Activated CD4-positive, alpha-beta T cell treated with anti-CD3 and anti-CD28 coated beads, Interleukin-2, Interleukin-6, amounts not matched to agents 100 ng/mL and 50 ng/mL, durations not matched to agents 16 hours and 8 hours (primary cell): ENCODE data around the gene ABCC5.
"Not testable (repeated sequence)": the region's sequence is repeated elsewhere in the genome, so short reads cannot be mapped to it uniquely, and the experiment has no call there.

Experiments used
- DNase-seq: peaks from one replicate; pipeline ENCODE4 v3.0.0-alpha.2; 2020

ABCC5 gene

GRCh38 chr3:184015381-184016019 is 2.2 kb downstream of the ABCC5 start:
- DNase-seq, result no peak

DNA sequence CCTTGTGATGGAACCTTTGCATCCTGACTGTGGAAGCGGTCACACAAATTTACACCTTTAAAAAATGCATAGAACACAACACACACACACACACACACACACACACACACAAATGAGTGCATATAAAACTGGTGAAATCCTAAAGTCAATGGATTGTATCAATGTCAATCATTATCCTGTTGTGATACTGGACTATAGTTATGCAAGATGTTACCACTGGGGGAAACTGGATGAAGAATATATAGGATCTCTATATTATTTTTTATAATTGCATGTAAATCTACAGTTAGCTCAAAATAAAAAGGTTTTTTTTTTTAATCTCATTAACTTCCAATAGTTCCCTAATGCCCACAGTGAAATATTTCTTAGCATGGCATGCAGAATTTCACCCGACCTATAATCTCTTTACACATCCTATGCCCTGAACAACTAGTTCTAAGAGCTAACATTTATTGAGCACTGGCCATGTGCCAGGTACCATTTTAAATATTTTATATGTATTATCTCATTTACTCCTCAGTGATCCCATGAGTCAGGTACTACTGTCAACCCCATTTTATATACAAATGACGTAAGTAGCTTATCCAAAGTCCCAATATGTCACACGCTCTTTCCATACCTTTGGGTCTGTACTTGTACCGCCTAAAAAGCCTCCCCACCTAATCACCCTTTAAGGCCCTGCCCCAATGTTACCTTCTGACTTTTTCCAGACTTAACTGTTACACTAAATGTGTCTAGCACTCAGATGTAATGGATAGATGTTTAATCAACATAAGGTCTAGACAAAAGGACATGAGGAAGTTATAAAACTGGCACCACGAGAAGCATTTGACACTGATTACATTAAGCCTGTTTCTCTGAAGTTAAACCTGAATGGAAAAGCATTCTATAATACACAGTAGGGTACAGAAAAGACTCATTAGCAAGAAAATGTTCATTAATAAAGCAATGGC is 5.5 kb downstream of the ABCC5 start:
- DNase-seq, result no peak

DNA sequence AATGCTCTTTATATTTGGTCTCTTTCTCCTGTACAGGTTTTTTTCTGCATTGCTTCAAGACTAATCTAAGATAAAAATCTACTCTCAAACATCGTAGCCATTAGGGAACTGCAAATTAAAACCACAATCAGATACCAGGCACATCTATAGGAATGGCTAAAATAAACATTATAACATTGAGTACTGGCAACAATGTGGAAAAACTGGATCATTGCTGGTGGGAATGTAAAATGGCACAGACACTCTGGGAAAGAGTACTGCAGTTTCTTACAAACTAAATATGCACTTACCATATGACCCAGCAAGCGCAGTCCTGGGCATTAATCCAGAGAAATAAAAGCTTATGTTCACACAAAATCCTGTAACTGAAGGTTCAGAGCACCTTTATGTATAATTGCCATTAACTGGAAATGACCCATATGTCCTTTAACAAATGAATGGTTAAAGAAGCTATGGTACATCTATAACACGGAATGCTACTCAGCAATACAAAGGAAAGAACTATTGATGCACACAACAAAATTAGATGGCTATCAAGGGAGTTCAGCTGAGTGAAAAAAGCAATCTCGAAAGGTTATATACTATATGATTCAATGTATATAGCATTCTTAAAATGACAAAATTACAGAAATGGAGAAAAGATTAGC is 6.3 kb downstream of the ABCC5 start:
- DNase-seq, result no peak

DNA sequence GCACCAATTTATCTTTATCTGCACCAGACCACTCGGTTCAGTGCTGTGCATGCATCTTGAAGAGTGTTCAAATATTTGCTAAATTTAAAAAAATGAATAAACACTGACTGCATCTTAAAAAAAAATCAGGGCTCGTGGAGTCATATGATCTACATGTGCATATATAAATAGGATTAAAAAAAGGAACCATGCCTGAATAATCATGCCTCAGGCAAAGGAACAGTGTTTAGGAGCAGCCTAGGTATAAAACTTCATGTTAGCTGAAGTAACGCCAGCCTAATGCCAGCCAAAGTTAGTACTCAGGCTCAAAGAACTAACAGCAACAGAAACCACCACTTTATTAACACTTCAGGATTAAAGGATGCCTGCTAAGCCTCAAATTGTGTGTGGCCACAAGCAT is 9.5 kb downstream of the ABCC5 start:
- DNase-seq, result no peak

GRCh38 chr3:184007143-184007813 is 10.4 kb downstream of the ABCC5 start:
- not testable (repeated sequence) for DNase-seq

GRCh38 chr3:184005941-184006507 is 11.7 kb downstream of the ABCC5 start:
- peak; percentile 20 for DNase-seq

- no peak for DNase-seq
Measured at GRCh38 chr3:184004476-184004875, 13.2 kb downstream of the ABCC5 start.

DNA sequence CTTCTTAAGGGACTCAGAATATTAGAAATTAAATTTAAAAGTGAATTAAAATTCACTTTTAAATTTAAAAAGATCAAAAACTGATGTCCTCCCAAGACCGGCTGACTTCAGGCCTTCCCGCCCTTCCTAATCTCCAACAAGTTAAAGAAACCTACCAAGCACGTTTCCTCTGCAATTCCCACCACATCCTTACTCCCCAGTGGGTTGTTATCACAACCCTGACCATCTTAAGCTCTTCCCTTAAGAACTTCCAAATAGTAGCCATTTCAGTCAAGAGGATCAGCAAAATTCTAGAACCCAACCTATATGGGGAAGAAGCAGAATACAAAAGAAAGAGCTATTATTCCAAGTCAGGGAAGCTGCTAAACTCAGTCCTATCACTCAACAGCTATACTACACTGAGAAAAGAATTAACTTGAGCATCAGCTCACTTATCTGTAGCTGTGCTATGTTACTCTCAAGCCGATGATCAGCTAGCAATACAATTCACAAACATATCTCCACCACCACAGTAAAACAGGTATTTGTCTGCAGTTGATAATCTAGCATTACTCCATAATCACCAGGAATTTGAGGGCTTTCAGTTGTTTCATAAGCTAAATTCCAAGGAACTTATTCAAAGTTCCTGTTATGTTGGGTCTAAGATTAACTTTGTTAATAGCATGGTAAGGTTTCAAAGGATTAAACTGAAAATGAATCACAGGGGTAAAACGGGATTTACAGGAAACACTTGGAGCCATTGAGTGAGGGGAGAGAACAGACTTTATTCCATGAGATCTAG is 14.3 kb downstream of the ABCC5 start:
- DNase-seq, result no peak

- DNase-seq, result no peak
Measured at GRCh38 chr3:184002469-184002868, 15.2 kb downstream of the ABCC5 start.

GRCh38 chr3:184001761-184002160 is 15.9 kb downstream of the ABCC5 start:
- DNase-seq, result no peak

DNA sequence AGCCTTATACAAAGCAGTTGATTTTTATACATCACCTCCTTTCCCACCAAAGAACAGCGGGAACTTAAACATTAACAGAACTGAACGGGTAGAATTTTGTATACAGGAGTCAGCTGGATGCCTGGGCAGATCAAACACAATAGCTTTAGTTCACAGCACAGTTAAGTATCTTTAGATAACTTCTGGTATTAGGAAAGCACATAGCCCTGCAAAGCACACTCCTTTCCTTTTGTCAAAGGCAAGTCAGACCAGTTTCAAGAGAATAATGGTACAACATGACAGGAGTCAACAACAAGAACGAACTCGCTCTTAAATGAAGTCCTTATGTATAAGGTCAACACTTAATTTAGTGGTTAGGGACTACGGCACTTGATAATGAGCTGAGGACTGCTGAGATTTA is 26.3 kb downstream of the ABCC5 start:
- DNase-seq, result no peak

GRCh38 chr3:183988216-183988790 is 29.4 kb downstream of the ABCC5 start:
- DNase-seq, result no peak

GRCh38 chr3:183987000-183987600 is 30.6 kb downstream of the ABCC5 start:
- no peak for DNase-seq

DNA sequence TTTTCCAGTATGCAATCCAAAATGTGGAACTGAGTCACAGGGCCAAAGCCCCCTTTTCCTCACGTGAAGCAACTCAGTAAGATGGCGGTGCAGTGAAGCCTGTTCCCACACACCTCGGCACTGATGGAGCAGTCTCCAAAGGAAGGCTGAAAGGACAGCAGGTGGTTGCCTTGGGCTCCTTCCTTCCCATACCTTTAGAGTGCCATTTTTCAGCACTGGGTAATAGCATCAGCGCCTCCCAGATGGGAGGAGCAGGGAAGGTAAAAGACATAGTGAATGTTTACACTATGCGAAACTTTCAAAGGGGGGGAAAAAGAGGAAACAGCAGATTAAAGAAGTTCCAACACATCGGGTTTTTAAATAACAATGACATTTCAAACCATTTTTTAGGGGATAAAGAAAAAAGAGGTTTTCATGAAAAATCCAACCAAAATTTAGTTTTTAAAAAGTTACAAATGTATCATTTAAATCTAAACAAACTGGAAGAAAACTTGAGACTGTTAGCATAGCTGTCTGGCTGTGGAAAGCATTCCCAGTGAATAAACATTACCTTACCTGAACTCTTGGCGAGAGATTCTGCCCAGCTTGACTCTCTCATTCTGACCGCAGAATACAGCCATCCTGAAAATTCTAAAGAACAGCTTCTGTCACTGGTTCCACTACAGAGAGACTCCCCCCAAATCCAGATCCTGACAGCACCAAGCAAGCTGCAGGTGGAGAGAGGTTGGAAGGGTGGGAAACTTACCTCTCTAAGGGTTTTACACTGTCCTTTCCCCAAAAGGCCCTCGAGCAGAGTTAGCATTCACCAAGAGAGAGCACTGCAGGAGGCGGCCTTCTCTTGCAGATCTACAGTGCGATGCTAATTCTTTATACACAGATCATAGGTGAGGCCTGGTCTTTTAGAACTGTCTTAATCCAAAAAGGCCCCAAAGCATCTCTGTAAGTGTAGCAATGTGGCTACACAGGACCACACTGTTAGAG is 32.6 kb downstream of the ABCC5 start:
- DNase-seq, result no peak

DNA sequence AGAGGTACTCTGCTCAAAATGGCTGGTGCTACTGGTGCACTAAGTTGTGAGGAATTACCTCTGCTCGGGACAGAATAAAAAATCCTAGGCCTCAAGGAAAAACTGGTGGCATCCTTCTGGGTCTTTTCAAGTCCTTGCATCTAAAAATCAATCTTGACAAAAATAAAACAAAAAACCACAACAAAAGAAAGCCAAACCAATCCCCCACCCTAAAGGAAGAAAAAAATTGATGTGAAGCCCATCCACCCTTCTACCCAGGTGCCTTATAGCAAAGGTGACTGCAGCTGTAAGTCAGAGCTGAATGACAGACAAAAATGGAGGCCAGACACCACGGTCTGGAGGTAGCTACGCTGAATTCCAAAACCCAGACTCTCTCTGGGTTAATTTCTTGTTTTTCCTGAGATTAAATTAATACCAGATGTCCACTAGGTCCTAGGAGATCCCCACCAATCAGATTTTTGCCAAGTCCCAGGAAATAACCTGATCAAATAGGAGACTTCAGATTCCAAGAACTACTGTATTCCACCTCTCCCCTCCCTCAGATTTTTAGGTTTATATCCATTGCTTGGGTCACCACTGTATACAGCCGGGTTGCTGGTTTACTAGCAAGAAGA is 33.5 kb downstream of the ABCC5 start:
- no peak for DNase-seq

- DNase-seq, result no peak
Measured at GRCh38 chr3:183981990-183982644, 35.6 kb downstream of the ABCC5 start.

- no peak for DNase-seq
Measured at GRCh38 chr3:183980403-183980802, 37.3 kb downstream of the ABCC5 start.

DNA sequence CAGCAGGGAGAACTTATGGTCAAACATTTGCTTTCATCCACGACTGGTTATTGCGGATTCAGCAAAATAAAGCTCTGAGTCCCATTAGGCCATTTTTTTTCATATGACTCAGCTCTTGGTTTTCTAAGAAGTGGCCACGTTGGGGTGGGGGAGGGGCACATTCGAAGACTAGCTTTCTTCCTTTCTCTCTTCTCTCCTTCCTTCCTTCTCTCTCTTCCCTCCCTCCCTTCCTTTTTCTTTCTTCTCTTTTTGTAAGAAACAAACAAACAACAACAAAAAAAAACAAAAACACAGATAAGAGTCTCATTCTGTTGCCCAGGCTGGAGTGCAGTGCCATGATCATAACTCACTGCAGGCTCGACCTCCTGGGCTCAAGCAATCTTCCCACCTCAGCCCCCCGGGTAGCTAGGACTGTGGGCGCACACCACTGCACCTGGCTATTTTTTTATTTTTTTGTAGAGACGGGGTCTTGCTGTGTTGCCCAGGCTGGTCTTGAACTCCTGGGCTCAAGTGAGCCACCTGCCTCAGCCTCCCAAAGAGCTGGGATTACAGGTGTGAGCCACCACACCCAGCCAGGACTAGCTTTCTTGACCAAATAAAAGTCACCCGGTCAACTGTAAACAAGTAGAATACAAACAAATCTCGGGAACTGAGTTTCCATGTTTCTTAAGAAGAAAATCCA is 41.6 kb downstream of the ABCC5 start:
- peak; percentile 18 for DNase-seq
